GM06990 (cell line): ENCODE results near the gene FAM117A.

Experiments
- DNase-seq: peaks from one replicate; pipeline ENCODE4 v3.0.0-alpha.2; 2011; ENCODE audit not compliant: insufficient read length; ENCODE audit errors: extremely low read depth
- H3K27me3 ChIP-seq: replicated peaks from 2 replicates; pipeline ENCODE4 v1.6.0; 2011; ENCODE audit warnings: low read length; ENCODE audit not compliant: control insufficient read depth, insufficient read depth
- H3K36me3 ChIP-seq: 2 replicates; pipeline ENCODE4 v1.5.1; 2011; ENCODE audit warnings: low read length; ENCODE audit not compliant: control insufficient read depth, insufficient read depth
- H3K4me3 ChIP-seq: replicated peaks from 2 replicates; pipeline ENCODE4 v1.5.1; 2011; ENCODE audit warnings: low read depth, mild to moderate bottlenecking, control low read depth, low read length
- TF ChIP-seq, protein P1 (sequence below): IDR thresholded peaks from 2 replicates; pipeline ENCODE4 v1.5.1; 2011; ENCODE audit warnings: low read length, control low read depth, mild to moderate bottlenecking, inconsistent platforms; ENCODE audit not compliant: insufficient read depth, poor library complexity, severe bottlenecking

Gene FAM117A

DNA sequence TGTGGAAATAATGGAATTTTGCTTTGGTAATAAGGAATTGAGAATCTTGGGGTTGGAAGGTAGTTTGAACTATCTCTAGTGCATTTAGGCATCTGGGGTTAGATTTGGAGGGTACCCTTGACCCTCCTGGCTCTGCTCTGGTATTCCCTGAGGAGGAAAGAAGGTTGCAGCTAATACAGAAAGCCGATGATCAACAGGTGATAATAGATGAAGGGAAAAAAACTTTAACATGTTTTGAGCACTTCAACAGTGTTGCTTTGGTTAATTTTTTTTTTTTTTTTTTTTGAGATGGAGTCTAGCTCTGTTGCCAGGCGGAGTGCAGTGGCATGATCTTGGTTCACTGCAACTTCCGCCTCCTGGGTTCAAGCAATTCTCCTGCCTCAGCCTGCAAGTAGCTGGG lies 29.4 kb upstream of the FAM117A start:
- TF ChIP-seq, protein P1, sequence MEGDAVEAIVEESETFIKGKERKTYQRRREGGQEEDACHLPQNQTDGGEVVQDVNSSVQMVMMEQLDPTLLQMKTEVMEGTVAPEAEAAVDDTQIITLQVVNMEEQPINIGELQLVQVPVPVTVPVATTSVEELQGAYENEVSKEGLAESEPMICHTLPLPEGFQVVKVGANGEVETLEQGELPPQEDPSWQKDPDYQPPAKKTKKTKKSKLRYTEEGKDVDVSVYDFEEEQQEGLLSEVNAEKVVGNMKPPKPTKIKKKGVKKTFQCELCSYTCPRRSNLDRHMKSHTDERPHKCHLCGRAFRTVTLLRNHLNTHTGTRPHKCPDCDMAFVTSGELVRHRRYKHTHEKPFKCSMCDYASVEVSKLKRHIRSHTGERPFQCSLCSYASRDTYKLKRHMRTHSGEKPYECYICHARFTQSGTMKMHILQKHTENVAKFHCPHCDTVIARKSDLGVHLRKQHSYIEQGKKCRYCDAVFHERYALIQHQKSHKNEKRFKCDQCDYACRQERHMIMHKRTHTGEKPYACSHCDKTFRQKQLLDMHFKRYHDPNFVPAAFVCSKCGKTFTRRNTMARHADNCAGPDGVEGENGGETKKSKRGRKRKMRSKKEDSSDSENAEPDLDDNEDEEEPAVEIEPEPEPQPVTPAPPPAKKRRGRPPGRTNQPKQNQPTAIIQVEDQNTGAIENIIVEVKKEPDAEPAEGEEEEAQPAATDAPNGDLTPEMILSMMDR, result no peak
- Histone ChIP-seq H3K27me3 (no peaks in the 10 kb centered on the region), H3K4me3 (no peak overlapping the region), H3K36me3 (peaks cover 11% of the 10 kb centered on the region)
- DNase-seq, result no peak

DNA sequence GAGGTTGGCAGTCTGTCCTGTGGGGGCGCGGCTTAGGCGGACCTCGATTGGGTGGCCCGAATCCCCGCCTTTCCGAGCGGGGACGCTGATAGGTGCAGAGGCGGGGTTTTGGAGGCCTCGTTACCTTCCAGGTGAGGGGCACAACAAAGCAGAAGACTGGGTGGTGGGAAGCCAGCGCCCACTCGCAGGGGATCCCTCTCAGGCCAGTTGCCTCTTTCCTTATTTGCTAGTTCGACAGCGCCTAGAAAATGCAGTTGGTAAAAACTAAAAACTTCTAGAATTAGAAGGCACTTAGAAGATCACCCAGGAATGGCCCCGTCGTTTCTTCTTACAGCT lies 25.3 kb upstream of the FAM117A start:
- no peaks in the 10 kb centered on the region for H3K27me3 ChIP-seq
- peak overlapping the region; percentile 100 for H3K4me3 ChIP-seq
- peaks cover 6% of the 10 kb centered on the region for H3K36me3 ChIP-seq
- DNase-seq, result no peak
- TF ChIP-seq, protein P1, result no peak

DNA sequence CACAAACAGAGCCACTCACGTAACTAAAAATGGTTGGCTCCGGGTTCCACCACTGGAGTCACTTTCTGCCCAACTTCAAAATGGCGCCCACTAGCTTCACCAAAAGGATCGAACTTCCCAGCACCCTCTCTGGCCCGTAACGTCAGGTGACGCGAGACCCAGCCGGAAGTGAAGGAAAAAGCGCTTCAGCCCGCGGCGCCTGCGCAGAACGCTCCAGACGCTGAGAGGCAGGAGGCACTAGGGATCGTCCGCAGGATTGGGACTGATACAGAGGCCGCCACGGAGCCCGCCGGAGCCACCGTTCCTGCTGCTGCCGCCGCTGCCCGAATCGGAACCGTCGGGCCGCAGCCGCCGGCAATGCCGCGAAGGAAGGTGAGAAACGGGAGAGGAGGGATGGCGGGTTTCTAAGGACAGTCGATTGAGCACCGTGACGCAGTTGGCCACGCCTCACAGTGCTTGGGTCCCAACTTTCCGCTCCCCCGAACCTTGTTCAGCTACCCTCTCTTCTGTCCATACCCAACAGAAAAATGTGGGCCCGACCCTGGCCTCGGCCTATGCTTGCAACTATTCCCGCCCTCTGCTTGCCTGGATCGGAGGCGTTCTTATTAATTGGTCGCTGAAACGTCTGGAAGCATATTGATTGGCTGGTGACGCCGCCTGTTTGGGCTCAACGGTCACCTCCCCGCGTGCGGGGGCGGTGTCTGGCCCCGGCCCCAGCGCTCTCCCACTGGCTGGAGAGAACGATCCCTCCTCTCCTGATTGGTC lies 24.7 kb upstream of the FAM117A start, which contains the start of gene KAT7:
Gene KAT7 (plus strand): TSS at position 204 of the 765 bp plus-strand sequence. CDS start 154 bp downstream, at position 358.
- peak; percentile 98 for DNase-seq
- H3K4me3 ChIP-seq, result peak within 1 kb of the TSS; percentile 100
- H3K36me3 ChIP-seq, result peaks cover 6% of the 10 kb centered on the region
- TF ChIP-seq, protein P1, result no peak
- H3K27me3 ChIP-seq, result no peaks in the 10 kb centered on the region

DNA sequence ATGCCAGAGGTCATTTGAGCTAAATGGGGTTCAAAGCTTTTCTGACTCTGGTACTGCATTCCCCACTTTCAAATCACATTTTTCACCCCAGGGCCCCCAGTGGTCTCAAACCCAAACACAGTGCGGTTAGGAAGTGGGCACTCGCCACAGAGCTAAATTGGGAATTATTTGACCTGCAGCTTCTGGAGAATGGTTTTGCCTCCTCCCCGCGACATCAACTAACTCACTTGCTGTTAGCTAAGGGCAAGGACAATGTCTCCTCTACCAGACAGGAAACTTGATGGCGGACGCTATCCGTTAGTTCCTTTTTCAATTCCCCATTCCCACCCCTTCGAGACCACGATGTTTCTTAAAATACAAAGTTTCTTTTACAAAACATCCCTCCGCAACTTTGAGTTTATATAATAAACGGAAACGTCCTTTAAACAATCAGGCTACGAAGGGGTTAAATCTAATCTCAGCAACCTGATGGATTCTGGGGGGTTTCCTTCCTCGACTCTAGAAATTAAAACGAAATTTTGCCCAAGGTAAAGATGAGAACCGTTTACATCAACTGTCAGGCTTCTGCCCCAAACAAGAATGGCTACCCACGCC lies 24.1 kb upstream of the FAM117A start:
- H3K36me3 ChIP-seq, result peaks cover 6% of the 10 kb centered on the region
- TF ChIP-seq, protein P1, result no peak
- no peaks in the 10 kb centered on the region for H3K27me3 ChIP-seq
- H3K4me3 ChIP-seq, result peak overlapping the region; percentile 100
- DNase-seq, result no peak

DNA sequence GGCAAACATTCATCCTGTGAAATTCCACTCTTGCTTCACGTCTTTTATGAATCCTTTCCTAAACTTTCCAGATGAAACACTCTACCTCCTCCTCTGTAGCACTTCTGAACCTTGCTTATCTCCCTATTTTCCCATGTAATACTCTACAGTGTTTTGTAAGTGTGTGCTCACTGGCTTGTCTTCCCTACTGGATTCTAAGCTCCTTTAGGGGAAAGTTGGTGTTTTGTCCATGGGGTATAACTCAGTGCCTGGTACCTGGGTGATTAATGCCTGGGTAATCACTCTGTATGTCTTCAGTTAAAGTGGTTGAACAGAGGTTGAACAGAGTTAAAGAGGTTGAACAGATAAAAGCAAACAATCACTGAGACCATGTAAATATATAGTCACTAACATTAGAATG lies 20.7 kb upstream of the FAM117A start:
- TF ChIP-seq, protein P1, result no peak
- Histone ChIP-seq H3K36me3 (no peaks in the 10 kb centered on the region), H3K4me3 (no peak overlapping the region), H3K27me3 (no peaks in the 10 kb centered on the region)
- DNase-seq, result no peak
